ENCODE results near the gene CHN2.
A peak's percentile ranks its signal among the peaks of the same experiment; 100 is the strongest.

The CHN2 gene

DNA sequence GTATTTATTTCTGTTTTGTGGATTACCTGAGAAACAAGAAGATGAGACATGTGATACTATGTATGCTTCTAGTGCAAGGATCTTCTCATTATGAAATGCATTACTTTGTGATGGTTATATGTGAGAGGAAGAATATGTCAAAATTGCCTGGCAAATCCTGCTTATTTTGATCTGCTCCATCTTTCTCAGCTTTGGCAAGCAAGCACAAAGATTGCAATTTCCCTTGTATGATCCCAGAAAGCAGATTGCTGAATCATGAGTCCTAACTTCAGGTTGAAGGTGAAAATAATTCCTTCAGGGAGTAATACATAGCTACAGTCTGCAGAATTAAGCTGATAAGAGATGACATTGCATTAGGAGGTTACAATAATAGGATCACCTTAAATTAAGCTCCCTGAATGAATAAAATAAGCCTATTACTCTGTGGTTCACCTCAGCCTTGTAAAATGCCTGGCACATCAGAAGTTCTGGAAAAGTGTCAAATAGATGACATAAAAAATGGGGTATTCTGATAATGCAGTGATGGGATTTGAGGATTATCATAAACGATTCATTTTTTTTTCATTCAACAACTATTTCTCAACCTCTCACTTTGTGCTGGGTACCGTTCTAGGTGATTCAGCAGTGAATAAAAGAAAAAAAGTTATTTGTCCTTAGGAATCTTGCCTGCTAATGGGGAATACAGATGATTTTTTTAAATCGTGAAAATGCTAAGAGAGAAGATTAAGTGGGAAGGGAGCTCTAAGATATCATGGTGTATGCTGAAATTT, 120.7 kb downstream of the CHN2 start:
- no peak for DNase-seq

DNA sequence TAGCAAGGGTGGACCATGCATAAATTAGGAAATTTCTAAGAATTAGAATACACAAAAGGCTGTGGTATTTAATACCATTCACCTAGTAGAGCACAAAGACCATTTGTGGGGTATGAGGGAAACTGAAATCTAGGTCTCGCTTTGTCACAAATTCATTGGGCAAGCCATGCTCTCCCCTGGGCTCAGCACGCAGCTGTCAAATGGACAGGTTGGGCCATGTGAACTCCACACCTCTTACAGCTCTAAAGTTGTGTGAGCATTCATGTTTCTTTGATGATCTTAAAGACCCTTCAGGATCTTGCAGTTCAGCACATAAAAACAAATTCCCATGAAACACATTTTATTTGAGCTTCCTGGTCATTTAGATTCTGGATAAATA, 121.3 kb downstream of the CHN2 start:
- DNase-seq: no peak

DNA sequence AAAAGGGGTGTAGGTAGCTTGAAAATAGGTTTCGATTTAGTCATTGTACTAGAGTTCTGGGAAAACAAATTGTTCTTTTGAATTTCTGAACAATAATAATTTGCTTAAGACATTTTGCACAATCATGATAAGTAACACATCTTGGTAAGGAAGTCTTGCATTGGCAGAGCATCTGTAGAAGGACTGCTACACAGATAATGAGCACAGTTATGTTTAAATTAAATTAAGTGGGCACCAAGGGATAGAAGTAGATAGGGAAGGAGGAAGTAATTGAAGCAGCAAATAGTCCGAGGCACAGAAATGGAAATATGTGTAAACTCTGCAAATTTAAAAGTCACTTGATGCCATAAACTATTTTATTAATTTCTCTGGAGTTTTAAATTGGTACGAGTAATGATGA, 122.4 kb downstream of the CHN2 start:
- no peak for DNase-seq

DNA sequence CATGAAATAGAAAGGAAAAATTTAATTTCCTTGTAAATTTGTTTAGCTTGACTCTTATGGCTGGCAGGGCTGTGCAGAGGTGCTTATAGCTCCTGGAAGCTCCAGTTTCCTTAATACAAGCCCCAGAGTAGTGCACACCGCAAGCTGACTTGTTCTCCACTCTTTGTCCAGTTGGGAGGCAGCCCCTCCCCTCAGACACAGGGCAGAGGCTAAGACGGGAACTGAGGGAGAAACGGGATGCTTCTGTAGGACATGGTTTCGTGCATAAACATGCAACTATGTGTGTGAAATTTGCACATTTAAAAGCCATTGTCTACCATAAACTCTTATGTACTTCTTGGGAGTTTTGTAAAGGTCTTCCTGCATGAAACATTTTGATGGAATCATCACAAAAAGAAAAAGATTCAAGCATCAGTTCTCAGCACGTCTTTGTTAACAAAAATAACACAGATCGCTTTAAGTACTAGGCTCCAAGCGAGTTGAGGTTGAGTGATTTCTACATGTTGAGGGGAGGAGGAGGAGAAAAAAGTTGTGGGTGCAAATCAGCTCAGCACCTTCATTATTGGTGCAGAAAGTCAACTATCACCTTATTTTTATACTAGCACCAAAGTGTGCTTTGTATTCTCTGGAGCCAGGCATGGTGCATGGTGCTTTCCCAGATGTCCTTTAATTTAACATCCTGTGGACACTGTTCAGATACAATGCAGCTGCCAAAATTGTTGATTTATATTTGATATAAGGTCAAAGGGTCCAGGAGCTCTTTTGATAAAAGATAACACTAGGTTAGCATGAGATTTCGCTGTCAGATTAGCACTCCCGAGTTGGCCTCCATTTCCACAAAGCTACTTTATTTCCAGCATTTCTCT, 124.5 kb downstream of the CHN2 start:
- DNase-seq: no peak

DNA sequence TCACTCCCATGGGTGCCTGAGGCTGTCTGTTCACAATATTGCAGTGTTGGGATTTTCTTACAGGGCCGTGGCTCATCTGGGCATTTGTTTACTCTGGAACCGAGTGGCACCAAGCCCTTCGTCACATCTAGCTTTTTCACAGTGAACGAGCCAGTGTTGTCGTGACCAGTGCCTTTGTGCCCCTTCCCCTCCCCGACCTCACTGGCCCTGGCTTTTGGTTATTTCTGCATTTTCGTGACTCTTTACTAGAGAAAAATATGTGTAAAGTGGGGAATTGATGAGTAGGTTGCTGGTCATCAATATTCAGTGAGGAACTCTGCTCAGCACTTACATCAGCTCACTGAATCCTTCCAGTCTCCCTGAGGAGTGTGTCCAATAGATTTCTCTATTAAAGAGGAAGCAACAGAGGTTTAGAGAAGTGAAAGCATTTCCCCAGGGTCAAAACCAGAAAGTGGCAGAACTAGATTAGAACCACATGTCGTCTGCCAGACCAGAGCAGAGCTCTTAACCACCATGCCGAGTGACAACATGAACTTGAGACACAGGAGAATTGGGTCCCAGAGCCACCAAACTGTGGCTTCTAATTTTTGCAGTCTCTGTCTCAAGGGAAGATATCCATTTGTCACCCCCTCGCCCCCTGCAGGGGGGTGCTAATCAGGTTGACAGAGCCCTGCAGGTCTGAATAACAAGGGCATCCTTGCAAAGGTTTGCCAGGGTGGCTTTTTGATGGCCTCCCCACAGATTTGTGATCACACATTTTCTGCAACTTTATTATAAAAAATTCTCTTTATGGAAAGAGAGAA, 125.3 kb downstream of the CHN2 start:
- no peak for DNase-seq

DNA sequence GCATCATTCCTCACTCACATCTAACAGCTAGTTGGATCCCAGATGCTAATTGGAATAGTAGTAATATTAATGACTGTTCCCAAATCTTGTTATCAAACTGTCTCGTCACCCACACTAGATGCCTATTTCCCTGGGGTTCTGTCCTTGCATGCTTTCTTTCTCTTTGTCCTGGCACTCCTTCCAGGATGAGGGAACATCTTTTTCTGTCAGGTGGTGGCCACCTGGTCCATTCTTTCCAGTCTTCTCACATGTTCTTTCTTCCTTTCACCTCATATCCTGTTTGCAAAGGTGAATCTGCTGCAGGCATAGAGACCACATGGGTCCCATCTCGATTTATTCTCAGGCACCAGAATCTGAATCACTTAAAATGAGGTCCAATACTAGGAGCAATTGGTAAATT, 126.0 kb downstream of the CHN2 start:
- DNase-seq: no peak

DNA sequence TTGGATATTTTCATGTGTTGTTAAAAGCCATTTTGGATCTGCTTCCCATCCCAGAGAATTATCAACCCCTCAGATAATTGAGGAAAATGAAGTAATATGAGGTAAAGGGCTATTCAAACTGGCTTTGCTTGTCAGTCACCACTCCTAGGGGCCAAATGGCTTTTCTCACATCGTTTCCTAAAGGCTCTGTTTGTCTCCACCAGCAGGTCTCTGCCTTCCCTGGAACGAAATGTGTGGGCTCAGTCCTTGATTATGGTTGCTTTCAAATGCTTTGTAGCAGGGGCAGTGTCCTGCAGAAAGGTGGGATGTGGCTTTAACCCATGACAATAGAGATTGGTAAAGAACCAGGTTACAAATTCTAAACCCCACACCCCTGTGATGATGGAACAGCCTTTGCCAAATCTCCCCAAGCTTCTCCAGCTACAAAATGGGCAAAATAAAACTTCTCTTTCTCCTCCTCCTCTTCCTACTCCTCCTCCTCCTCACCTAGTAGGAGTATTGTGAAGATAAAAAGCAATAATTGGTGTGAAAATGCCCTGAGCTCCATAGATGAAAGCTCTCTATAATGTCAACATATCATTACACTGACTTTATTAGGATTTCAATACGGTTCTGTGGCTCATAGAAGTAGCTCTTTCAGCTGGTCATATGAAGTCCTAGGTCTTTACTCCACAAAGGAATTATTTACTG, 127.6 kb downstream of the CHN2 start:
- no peak for DNase-seq

DNA sequence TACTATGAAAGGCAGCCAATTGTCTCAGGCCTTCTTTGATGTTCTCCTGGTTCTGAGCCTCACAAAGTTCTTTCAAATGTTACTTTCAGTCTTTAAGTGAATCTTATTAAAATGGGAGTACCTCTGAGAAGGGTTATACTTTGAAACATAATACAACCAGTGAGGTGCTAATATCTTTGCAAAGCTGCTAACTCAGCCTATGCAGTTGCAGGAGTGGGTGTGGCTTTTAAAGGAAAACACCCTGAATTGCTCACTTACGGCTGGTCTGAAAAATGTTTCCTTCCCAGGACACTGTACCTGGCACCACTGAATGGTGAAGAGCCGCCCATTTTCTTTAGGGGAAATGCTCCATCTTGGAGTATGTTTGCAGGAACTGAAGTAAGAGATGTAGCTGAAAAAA, 130.9 kb downstream of the CHN2 start:
- DNase-seq: no peak

DNA sequence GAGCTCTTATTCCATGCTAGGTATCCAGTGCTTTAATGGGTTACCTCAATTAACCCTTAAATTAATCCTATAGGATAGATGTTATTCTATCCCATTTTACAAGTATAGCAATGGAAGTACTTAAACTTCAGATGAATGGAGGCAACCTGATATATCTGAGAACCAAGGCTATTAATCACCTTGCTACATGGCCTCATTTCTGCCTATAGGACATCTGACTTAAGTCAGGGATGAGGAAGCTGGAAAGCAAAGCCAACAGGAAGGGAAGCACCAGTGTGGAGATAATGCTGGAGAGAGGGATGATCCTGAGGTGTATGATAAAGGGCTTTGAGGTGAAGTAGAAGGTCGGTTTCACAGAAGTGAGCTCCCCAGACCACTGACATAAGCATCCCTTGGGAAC, 132.3 kb downstream of the CHN2 start:
- DNase-seq: no peak

DNA sequence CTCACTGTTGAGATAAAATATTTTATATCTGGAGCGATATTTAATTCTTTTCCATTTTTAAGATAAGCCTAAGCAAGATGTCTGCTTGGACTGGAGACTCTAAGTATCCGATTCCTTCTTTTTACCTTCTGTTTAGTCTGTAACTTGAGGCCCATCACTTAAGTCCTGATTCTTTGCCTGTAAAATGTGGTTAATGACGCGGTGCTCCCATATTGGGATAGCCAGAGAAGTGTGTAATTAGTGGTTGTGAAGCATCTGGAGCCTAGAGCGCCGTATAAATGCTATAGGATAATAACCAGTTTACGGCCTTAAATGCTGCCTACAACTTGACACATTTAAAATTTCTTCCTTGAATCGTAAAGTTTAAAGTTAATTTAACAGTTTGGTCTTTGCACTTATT, 132.9 kb downstream of the CHN2 start:
- no peak for DNase-seq

DNA sequence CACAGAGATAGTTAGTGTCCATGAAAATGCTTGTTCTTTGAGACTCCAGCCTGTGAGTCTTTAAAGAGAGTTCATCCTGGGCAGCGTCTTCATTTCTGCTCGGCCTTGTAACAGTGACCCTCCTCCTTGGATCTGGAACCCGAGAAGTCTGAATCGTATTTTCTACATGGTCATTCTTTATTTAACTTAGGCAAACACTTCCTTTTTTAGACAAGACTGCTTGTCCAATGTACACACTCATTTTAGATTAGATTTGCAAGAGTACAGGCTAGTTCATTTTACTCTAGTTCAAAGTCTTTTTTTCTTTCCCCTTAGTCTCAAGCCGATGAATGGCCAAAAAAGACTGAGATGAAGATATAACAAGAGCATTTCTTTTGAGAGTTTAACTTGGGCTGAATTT, 133.5 kb downstream of the CHN2 start:
- DNase-seq: no peak

DNA sequence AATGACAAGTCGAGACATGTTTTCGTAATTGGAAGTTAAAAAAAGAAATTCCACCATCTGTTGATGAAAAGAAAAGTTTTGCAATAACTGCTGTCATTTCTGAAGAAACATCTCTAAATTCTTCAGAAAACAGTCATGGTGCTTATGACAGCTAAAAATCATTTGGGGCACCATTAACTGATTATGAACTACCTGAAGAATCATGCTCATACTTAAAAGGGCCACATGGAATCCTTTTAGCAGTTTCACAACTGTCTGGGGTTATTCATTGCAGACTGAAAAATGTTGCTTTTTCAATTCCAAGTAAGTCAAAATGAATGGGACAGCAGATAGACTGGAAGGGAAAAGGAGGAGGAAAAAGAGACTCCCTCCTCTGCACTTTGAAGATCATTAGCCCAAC, 134.2 kb downstream of the CHN2 start:
- no peak for DNase-seq

DNA sequence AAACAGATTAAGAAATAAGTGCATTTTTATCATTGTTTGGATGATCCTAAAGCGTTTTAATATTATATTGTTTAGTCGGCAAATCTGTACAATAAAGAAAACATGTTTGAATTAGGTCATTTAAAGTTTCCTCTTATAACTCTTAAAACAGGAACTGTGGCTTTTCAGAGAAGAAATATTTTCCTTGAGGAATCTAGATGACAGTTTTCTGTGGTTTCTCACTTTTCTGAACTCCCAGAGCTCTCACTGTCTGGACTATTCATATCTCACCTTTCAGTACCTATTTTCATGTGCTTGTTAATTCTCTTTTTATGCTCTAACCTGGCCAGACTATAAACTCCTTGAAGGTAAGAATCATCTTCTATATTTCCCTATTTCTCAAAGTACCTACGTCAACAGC, 135.1 kb downstream of the CHN2 start:
- DNase-seq: no peak

DNA sequence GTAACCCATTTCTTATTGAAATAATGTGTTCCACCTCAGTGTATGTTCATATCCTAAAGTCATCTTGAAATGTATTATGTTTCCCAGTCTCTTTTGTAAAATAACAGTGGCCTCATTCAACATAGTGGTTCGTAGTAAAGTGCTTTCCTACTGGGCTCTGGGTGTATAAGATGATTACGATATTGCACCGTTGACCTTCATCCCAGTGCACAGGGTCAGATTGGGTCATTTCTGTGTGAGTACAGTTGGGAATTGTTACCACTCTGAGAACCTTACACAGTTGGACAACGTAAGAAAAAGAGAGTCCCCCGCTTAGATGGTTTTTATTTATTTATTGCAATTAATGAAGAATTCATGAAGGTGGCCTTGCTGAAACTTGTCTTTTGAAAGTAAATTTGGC, 135.6 kb downstream of the CHN2 start:
- no peak for DNase-seq

DNA sequence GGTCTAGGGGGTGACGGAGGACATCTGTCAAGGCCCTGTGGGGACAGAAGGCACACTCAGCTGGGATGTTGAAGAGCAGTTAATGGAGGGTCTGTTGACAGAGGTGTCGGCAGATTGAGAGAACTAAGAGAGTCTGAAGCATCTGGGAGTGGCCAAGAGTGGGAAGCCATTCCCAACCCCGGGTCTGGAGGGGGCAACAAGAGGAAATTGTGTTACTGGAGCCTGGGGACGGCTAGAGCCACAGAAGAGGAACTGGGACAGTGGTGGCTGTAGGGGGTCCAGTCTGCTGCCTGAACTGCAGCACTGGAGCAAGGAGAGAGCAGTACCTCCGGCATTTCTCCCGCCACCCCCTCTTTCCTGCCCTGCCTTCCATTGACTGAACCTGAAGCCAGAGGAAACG, 136.6 kb downstream of the CHN2 start:
- DNase-seq: no peak

DNA sequence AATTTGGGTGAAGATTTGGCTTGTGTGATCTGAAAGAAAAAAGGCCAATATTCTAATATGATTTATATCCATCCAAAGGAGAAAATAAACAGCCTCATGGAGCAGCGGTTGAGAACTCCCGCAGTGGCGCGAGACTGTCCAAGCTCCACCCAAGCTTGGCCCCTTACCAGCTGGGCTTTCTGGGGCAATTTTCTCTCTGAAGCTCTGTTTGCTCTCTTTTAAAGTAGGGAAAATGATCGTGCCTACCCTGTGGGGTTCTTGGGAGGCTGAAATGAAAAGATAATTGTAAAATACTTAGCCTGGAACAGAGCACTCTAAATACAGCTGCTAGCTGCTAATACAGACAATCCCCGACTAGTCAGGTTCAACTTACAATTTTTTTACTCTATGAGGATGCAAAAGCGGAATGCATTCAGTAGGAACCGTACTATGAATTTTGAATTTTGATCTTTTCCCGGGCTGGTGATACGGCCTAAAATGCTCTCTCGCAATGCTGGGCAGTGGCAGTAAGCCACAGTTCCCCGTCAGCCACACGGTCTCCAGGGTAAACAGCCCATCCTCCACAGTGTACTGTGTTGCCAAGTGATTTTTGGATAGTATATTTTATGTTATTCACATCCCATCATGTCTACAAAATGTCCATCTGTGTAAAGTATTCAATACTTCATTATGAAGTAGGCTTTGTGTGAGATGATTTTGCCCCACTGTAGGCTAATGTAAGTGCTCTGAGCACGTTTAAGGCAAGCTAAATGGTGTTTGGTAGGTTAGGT, 137.7 kb downstream of the CHN2 start:
- no peak for DNase-seq

DNA sequence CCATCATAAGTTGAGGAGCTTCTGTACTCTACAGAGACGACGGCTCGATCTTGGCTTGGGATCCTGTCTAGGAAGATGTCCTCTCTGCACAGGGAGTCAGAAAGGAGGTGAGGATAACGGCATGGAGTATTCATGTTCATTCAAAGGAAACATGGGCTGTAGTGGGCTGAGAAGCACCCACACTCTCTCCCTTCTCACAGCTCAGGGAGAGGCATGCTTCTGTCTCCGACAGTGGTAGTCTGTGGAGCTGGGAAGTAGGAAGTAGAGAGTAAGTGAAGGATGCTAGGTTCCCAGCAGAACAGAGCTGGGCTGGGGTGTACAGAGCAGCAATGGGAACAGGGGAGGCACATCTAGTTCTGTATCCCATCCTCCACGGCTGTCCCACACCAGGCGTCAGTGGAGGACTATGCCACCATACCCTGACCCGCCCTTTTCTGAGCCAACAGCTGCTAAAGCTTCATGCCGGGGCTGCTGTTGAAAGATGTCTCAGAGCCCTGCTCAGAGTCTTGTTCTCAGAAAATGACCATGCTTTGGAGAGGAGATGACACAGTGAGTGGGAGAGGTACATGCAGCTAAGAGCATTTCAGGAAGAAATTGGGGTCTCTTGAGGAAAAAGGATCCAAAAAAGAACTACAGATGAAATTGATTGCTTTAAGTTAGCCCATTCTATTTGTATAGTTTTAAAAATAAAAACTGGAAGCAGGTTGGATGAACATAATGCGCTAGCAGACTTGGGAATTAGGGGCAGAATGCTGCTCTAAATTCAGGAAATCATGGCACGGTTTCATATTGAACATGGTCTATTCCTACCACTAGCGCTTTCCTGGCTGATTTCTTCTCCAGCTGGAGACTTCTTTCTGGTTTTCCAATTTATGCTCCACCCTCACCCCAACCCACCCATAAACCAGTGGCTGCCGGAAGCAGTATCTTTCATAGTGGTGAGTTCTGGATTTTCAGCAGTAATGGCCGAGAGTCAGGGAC, 138.6 kb downstream of the CHN2 start:
- DNase-seq: no peak

DNA sequence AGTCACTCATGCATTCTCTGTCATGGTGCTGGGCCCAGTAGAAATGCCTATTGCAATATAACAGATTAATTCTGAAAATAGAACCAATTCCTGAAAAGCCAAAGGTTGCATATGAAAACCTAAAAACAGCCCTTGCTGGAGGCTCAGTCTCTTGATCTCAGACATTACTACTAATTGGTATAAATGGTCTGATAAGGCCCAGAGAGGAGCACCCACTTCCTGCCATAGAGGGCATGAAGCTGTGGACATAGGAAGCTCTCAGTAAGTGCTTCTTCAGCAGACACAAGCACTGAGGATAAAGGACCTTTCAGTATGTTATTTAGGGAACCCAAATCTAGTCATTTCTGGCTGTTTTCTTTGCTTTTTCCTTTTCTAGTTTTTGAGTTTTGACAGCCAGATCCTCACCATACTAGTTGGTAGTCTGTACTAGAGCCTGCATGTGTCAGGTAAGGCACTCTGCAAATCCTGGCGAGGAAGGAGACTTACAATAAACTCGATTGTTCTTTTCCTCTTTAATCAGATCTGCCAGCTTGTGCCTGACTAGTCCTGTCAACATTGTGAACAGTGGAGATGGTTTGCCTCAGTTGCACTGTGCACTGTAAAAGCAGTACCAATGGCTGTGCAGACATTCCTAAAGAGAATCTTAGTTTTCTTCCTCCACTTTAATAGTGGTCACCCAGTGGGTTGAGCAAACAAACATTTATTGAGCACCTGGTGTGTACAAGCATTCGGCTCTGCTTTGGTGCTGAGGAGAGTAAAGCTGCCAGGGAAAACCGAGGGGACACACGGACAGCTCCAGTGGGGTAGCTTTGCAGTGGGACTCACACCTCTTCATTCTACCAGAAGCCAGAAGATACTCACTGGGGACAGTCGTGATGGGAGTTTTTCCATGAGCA, 140.9 kb downstream of the CHN2 start:
- DNase-seq: no peak

DNA sequence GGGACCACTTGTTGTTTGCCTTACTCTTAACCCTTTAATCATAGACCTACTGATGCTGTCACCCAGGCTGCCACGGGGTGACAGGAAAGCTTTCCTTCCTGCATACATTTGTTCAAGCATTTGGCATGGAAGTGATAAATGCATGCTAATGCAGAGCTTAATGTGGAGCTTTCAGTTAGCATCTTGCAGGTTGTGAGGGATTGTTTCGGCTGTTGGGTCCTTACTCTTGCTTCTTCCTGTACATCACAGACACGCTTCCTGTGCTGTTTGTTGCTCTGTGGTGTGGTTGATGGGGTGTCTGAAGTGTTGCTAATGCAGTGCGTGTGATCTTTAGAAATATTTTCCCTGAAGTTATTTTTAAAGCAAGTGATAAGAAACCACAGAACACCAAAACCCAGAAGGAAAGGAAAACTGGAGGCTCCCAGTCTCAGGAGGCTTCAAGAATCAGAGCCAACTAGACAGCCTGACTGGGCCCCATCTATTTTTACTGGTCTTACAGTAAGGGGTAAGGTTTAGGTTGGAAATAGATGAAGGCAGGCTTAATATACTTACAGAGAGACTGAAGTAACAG, 143.1 kb downstream of the CHN2 start:
- DNase-seq: peak in 1 of 2 experiments; percentile 22
